Stimulated activated CD4-positive, alpha-beta T cell treated with anti-CD3 and anti-CD28 coated beads, Interleukin-15, amount 100 ng/mL, for 48 hours (primary cell): ENCODE data around the gene ULBP1.
"Not testable (repeated sequence)": the region's sequence is repeated elsewhere in the genome, so short reads cannot be mapped to it uniquely, and the experiment has no call there.

Experiments
- DNase-seq, 2 donors: peaks; one replicate each; pipeline ENCODE4 v3.0.0-alpha.2; 2020; ENCODE audit warnings: low read depth in 2 of 2

ULBP1 gene

DNA sequence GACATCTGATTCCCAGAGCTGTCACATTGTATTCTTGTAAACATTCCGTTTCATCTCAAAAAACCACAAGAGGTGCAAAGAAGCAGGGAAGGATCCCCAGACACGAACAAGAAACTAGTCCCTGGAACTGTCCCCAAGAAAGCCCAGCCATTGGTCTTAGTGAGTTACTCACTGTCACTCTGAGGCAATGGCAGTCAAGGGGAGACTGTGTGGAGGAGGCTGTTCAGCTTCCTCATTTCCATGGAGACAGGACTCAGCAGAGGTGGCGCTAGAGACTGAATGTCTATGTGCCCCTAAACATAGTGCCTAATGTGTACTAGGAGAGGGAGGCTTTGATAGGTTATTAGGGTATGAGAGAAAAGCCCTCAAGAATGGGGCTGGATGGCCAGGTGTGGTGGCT lies 11.1 kb downstream of the ULBP1 start:
- no peak for DNase-seq

DNA sequence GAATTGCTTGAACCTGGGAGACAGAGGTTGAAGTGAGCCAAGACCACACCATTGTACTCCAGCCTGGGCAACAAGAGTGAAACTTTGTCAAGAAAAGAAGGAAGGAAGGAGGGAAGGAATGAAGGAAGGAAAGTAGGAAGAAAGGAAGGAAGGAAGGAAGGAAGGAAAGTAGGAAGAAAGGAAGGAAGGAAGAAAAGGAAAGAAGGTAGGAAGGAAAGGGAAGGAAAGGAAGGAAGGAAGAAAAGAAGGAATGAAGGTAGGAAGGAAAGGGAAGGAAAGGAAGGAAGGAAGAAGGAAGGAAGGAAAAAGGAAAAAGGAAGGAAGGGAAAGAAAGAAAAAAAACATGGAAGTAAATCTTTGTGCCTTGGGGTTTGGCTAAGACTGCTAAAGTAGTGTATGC lies 11.7 kb downstream of the ULBP1 start:
- DNase-seq: no peak

DNA sequence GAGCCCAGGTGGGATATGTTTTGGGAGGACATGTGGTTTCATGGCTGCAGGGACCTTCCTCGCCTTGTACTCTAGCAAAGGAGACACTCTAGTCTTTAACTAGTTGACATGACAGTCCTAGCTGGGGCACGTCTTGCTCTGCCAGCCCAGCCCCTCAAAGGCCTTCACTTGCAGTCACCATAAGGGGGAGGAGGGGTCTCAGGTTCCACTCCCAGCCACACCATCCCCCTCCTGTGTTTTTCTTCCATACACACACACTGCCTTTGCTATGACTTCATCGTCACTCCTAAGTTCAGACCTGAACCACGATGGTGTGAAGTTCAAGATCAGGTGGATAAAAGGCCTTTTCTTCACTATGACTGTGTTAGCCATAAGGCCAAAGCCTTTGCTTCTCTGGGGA lies 13.5 kb downstream of the ULBP1 start:
- DNase-seq: no peak

DNA sequence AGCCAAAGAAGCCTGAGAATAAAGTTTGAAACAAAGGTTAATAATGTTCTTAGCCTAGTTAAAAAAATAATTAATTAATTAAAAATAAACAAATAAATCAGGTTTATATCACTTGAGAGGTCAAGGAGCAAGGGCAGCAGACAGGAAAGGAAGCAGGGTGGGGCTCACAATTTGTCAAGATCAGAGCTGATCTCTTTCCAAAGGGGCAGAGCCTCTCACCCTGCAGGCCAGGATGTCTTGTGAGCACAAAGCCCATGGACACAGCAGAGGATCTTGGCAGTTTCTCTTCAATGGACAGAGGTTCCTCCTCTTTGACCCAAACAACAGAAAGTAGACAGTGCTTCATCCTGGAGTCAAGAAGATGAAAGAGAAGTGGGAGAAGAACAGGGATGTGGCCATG lies 14.9 kb downstream of the ULBP1 start:
- DNase-seq: no peak

DNA sequence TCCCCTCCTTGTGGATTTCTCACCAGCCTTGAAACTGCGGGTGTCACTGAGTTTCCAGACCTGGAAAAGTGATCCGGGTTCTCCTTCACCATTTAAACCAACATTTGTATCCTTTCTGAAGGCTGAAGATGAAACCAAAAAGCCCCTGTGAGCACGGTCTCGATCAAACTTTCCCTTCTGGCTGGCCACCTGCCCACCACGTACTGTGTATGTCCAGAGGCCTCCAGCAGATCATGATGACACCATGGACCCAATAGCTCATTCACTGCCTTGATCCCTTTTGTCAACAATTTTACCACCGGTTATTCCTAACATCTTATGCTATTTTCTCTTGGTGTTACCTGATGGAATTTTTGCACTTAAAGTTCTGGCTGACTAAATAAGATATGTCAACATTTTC lies 15.6 kb downstream of the ULBP1 start:
- no peak for DNase-seq

DNA sequence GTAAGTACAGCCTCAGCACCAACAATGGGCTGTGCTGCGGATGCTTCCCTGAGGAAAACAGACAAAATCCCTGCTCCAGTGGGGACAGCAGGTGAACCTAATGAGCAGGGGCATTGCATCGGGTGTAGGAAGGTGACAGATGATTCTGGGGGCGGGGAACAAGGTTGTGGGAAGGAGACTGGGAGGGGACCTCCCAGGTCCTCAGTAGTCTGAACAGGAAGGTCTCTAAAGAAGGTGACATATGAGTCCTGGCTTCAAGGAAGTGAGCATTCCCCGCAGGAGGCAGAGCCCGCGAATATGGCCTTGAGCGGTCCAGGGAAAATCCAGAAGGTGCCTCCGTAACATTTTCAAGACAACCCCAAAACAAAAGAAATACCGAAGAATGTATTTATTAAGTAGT lies 19.4 kb downstream of the ULBP1 start:
- no peak for DNase-seq

DNA sequence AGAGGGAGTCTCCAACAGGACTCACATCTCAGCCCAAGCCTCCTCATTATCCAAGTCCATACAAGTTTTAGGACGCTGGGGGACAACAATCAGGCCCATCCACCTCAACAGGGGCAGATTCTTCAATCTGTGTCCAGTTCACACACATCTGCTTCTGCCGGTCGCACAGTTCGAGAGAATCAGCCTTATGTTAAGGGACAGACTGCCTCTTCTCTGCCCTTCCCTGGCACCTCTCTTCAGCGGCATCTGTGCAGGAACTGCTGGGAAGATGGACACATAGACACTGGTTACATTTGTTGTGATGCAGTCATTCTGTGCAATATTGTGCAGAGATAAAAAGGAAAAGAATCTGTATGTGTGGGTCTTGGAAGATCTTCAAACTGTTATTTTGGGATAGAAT lies 21.0 kb downstream of the ULBP1 start:
- no peak for DNase-seq

DNA sequence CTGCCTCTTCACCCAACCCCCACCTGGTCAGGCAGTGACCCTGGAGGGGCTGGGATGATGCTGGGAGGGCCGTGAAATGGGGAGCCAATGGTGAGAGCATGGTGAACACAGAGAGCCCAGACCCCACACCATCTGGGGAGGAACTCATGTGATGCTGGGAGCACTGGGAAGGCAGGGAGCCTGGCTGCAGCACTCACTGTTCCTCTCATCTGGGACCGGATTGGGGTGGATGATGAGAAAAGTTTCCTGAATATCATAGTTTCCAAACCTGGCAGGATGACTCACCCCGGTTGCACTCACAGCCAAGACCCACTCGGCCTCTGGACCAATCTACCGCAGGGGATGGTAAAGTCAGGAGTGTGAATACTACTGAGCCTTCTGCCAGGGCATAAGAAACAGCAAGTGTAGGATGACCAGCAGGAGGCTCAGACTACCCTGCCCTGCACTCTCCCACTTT lies 21.8 kb downstream of the ULBP1 start:
- no peak for DNase-seq

DNA sequence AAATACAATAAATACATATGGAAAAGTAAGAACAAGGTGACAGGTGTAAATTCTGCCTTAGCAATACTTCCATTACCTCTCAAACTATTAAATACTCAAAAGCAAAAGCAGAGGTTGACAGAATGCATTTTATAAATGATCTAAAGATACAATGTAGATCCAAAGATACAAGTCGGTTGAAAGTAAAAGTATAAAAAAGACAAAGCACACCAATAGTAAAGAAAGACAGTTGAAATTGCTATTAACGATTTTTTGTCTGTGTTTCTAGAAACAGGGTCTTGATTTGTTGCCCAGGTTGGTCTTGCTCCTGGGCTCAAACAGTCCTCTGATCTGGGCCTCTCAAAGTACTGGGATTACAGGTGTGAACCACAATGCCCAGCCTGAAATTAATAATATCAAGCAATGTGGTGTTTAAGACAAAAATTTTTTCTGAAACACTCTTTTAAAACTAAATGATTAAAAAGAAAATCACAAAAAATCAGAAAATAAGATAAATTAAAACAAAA lies 23.9 kb downstream of the ULBP1 start:
- DNase-seq: no peak

DNA sequence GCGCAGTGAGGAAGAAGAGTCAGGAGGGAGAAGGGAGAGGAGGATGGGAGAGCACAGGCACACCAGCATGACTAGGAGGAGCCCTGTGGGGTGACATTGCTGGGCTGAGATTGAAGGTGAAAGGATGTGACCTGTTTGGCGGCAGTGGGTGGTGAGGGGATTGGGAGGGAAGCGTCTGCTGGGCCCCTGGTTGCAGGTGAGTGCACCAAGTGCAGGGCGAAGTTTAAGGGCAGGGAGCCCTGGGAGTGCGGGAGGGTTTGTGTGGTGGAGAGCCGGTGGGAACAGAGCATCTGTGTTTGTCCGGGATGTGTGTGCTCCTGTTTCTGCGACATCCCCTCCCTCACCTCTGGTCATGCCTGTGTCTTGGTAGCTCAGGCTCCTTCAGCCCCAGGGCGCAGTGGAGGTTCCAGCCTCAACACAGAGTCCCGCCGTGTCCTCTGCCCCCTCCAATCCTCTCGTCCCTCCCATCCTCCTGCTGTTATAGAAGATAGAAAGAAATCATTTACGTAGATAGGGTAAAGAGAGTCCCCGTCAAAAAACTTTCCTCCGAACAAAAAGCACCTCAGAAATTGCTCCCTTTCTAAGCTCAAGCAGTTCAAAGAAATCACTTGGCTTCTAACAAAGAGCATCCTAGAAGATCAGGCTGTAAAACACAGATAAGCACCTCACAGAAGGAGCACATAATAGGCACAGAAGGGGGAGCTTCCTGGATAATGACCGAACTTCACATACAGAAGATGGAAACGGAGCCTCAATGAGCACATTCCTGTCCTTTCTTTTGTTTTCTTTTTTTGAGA lies 25.0 kb downstream of the ULBP1 start:
- DNase-seq: no peak

DNA sequence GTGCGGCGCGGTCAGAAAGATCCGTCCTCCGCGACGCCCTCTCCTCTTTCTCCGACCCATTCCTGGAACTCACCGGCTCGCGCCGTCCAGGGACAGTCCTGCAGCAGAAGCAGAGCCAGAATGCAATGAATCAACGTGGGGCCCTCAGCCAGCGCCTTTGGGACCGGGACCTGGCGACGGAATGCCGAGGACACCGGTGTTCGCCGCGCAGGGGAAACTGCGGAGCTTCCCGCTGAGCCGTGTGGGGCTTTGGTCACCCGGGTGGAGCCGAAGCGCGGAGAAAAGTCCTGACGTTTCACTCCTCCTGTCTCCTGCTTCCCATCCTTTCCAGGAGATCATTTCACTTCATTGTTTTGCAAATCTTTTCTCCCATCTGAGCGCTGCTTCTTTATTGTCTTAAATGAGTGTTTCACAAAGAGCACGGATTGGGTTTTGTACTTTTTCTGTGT lies 26.5 kb downstream of the ULBP1 start:
- no peak for DNase-seq

DNA sequence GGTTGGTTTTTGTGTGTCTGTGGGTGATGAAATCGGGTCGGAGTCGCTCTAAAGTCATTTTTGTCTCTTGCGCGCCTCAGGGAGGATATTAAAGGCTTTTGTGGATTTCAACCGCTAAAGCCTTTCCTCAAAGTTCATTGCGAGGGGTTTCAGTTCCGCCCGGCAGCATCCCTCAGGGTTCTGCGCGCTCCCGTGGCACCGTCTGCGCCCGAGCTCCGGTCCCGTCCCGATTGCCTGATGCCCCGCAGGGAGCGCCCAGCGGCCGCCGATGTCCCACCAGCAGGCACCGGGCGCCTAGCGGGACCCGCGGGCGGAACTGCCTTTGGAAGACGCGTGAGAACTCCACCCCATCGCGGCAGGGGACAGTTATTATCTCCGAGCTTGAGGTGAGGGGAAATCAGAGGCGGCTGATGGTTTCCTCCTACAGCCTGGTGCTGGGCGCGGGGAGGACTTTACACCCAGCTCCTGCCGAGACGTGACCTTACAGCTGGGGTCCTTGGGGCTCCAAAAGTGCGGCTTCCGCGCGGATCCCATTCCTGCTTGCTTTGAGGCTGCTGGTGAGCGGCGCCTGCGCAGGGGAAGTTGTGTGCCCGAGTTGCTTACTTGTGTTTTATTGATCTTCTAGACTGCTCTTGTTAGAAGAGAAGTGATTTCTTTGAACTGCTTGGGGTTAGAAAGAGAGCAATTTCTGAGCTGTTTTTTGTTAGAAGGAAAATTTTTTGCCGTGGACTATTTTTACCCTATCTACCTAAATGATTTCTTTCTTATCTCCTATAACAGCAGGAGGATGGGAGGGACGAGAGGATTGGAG lies 27.1 kb downstream of the ULBP1 start:
- DNase-seq: no peak

DNA sequence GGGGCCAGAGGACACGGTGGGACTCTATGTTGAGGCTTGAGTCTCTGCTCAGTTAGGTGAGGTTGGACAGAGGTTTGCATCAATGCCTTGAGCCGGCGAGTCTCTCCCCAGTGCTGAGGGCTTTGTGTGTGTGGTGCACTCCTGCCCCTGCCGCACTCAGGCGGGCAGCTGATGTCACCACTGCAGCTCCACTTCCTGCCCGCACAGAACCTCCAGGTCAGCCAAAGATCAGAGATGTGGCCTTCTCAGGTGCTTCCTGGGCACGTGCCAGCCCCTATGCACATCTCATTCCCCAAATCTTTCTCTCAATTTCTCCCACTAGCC lies 27.7 kb downstream of the ULBP1 start:
- DNase-seq: not testable (repeated sequence)

DNA sequence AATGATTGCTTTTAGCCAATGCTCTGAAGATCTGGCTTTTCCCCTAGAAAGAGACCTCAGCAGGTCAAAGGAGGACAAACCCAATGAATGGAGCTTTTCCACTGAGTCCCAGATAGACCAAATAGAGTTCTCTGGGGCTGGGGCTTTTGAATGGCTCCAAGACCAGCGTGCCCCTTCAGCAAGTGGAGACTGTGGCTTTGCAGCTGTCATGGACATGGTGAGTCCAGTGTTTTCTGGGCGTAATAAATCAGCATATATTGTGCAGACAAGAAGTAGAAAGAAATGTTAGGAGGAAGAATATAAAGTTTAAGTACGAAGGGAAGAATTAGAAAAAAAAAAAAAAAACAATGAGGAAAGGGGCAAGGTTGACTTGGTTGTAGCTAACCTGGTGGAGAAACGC lies 28.1 kb downstream of the ULBP1 start:
- DNase-seq: no peak

DNA sequence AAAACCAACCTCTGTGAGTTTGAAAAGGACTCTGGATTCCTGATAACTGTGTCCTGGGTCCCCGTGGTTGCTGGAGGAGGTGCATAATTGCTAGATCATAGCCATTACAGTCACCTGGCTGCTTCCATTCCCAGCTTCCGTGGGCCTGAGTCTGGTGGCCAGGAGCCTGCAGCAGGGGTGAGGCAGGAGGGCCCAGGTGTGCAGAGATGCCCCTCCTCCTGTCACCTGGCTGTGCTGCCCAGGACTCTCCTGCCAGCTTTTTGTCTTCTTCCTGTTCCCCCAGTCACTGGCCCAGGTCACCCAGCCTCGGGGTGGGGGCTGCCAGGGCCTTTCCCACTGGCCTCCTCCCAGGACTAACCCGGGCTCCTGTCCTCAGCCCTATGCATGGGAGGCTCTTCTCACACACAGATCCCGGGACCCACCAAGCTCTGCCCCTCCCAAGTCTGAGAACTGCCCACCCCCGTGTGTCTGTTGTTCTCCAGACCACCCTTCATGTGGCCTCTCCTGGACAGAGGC lies 31.6 kb downstream of the ULBP1 start:
- DNase-seq: no peak

DNA sequence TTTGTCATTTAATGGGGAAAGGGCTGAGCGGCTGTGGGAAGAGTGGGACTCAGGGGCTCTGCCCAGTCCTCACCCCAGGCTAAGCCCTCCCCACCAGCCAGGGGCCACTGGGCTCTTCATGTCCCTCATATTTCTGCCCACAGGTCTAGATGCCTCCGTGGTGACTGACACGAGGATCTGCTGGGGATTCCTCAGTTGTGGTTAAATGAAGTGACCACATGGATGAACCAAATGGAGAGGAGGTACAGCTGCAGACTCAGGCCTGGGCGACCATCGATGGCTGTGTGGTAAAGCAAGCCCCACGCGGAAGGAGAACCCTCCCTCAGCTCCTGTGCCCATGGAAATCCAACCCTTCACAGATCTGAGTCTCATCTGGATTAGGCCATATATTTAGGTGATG lies 32.2 kb downstream of the ULBP1 start:
- DNase-seq: no peak

DNA sequence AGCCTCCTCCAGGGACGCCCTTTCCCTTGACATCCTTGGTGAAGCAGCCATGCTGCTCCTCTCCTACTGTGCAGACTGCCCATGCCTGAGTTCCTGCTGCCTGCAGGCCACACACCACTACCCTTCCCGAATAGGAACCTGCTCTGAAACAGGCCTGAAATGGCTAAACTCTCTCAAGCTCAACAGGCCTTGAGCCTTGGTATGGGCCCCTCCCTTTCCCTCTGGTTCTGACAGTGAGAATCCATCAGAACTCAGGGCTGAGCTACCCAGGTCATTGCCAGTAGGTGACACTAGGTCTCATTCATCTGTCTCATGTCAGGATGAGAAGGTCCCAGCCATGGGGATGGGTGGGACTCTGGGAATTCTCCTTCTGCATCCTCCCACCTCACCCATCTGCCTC lies 35.9 kb downstream of the ULBP1 start:
- DNase-seq: no peak

DNA sequence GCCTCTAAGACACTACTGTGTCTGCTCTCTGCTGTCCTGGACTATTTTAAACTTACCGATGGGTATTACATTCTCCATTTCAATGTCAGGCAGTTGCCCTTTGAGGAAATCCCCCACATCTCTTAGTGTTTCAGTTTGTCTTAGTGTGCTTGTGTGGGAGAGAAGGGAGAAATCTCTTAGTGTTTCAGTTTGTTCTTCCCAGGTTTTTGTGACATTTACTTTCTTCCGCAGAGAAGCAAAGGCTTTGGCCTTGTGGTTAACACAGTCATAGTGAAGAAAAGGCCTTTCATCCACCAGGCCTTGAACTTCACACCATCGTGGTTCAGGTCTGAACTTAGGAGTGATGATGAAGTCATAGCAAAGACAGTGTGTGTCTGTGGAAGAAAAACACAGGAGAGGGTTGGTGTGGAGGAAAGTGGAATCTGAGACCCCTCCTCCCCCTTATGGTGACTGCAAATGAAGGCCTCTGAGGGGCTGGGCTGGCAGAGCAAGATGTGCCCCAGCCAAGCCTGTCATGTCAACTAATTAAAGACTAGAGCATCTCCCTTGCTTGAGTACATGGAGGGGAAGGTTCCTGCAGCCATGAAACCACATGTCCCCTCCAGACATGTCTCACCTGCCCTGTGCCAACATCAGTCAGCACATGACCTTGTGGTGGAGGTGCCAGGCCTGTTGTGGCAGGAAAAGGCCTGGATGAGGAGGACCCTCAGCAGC lies 37.7 kb downstream of the ULBP1 start:
- no peak for DNase-seq

DNA sequence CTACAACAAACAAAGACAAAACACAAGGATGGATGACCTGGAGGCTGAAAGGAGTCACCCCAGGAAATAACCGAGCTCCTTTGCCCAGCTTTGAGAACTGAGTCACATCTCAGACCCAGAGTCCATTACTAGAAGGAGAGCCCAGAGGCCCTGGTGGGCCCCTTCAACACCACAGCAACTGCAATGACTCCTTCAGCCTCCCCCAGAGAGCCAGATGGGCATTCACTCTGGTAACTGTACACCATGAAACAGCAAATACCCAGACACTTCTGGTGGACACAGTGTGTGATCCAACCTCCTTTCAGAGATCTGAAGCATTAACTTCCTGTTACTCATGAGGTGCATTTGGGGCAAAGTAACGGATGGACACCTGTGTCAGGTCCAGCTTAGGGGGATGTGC lies 39.0 kb downstream of the ULBP1 start:
- DNase-seq: no peak

DNA sequence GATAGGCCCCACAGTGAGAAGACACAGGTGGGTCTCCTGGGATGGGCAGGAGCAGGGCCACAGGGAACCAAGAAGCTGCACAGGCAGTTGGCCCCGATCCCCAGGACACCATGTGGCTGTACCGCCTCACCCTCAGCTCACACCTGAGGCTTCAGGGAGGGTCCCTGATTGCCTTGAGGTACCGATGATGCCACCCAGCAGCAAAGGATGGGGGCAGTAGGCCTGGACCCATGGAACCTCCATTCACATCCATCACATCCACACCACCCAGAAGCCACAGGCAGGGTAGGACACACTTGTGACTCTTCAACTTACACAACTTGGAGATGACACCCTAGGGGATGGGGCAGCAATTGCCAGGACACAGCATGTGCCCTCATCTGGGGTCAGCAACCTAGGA lies 39.9 kb downstream of the ULBP1 start:
- DNase-seq: not testable (repeated sequence)

DNA sequence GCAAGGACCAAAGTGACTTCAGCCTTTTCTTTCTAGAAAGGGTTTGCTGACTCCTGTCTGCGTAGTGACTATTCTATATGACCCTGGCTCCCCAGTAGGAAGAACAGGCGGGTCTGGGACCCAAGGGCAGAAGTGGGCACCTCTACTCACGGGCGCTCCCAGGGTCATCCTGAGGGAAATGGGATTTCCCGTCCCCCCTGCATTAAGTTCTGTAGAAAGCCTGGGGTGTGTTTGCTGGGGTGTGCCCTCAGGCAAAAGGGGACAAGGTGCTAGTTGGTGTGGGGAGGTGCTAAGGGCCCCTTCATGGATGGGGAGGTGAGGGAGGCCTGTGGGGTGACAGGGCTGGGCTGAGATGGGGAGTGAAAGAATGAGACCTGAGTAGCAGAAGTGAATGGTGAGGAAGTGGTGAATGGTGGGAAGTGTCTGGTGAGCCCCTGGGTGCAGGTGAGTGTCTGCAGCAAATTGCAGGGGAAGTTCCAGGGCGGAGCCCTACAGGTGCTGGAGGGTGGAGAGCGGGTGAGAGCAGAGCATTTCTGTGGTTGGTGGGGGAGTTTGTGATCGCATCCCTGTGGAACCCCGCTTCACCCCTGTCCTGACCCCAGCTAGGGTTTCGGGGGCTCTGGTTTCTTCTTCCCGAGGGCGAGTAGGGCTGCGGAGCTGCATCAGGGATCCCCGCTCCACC lies 40.5 kb downstream of the ULBP1 start:
- no peak for DNase-seq
